GM19025 (cell line): ENCODE data around the gene ALMS1.
"Not testable (repeated sequence)": the region's sequence is repeated elsewhere in the genome, so short reads cannot be mapped to it uniquely, and the experiment has no call there.

Experiments used
- ATAC-seq: cut with Tn5 transposase; IDR thresholded peaks from one replicate; pipeline ENCODE4 v1.9.1; 2021; ENCODE audit warnings: mild to moderate bottlenecking, low read depth, moderate library complexity; ENCODE audit not compliant: unreplicated experiment

The ALMS1 gene

DNA sequence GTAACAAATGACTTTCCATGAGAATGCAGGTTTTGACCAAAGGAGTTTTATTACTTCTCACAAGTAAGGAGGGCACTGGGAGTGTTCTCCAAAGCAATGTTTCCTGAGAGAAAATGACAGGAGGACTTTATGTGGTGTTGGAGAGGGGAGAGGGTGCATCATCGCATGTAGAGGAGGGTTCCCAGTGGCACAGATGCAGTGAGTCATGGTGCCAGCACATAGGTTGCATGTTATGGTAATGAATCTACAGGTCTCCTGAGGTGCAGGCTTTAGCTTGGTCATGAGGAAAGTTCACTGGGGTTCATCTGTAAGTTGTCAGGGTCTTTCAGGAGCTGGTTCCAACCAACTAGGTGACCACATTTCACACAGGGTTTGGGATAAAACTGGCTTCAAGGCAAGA, 226.2 kb downstream of the ALMS1 start:
- no peak for ATAC-seq

DNA sequence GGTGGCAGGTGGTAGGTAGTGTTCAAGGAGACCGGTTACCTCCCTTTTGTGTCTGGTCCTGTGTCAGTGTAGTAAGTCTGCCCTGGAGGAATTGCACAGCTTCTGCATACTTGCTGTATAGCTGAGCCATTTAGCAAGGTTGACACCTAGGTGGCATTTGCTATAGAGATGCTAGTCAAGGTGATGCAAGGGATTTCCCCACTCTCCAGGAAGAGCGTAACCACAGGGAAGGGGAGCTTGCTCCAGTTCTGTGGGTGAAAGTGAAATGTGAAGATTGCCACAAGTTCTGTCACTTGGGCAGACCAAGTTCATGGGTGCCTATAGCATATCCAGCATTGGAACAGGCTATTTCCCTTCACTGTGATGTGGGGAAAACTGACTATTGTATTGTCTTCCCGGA, 228.5 kb downstream of the ALMS1 start:
- no peak for ATAC-seq

DNA sequence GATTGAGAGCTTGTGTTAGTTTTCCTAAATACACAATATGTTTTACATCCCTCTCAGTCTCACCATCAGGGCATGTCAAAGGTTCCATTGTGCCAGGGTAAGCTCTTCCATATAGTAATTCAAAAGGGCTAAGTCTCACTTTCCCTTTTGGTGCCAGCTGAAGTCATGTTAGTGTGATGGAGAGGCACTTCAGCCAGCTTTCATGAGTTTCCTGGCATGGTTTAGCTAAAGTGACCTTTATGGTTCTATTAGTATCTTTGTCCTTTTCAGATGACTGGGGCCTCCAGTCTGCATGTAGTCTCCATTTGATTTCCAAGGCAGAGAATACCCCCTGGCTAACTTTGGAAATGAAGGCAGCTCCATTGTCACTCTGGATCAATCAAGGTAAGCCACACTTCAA, 229.4 kb downstream of the ALMS1 start:
- ATAC-seq, result no peak

DNA sequence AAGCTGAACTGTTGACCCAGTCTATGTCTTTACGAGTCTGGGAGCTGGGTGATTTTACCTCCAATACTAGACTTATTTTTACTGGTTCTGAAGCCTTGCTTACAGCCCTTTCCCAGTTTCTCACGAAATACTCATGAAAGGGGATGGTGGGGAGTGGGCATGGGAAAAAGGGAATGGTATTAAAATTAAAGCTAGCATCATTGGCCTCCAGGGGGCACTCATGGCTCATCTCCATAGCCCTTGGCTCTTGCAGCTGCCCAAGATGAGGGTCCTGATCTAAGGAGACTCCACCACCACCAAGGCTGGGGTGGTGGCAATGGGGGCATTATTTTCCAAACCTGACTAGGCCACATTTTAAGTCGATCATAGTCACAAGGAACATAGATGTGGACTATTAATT, 234.3 kb downstream of the ALMS1 start:
- not testable (repeated sequence) for ATAC-seq

DNA sequence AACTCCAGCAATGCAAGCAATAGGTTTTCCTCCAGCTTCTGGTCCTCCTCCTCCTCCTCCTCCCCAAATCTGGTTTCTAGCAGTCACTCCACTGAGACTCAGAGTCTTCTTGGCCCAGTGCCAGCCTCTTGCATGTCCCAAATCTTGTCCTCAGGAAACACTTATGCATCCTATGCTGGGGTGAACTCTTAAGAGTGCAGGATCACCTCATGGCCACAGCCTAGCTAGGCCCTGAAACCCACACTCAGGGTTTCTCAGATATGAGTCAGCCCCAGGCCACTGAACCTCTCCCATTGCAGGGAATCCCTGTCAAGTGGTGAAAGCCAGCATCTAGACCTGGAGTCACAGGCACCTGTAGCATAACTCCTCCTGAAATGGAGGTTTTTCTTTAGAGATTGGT, 238.4 kb downstream of the ALMS1 start:
- ATAC-seq, result not testable (repeated sequence)

DNA sequence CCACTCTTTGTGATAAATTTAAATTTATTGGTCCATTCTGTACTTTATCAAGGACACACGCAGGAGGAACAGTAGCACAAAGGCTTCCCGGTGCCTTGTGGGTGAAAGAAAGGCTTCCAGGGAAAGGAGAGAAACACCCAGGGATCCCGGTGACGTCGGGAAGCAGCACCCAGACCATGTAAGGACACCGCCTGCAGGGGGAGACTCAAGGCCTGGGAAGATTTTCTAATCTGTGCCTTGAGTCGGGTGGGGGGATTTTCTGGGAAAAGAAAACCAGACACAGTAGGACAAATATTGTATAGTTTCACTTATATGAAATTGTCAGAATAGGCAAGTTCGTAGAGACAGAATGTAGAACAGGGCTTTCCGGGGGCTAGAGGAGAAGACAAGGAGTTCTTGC, 239.0 kb downstream of the ALMS1 start:
- ATAC-seq, result not testable (repeated sequence)

DNA sequence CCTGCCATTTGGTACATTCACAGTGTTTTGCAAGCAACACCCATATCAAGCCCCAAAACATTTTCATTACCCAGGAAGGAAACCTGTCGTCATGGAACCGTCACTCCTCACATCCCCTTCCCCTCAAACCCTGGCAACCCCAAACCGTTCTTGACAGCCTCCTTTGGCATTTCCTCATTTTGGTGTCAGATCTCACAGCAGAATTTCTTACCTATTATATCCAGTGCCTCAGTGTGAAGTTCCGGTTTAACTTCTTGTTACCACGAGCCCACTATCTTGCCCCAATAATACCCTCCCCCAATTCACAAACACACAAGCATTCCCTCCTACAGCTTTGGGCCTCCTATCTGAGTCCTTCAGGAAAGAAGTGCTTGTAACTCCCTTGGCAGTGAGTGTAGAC, 240.6 kb downstream of the ALMS1 start:
- ATAC-seq, result not testable (repeated sequence)

DNA sequence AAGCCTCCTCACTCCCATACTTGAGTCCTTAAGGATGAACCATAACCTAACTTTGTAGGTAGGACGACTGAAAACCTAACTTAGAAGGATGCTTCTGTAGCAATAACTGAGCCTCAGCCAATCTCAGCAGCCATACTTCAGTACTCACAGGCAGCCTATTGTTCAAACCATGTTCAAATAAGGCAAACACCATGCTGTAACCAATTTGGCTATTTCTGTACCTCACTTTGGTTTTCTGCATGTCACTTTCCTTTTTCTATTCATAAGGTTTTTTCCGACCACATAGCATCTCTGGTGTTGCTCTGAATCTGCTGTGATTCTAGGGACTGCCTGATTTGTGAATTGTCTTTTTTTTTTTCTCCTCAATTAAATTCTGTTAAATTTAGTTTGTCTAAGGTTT, 242.9 kb downstream of the ALMS1 start:
- peak; percentile 45 for ATAC-seq

DNA sequence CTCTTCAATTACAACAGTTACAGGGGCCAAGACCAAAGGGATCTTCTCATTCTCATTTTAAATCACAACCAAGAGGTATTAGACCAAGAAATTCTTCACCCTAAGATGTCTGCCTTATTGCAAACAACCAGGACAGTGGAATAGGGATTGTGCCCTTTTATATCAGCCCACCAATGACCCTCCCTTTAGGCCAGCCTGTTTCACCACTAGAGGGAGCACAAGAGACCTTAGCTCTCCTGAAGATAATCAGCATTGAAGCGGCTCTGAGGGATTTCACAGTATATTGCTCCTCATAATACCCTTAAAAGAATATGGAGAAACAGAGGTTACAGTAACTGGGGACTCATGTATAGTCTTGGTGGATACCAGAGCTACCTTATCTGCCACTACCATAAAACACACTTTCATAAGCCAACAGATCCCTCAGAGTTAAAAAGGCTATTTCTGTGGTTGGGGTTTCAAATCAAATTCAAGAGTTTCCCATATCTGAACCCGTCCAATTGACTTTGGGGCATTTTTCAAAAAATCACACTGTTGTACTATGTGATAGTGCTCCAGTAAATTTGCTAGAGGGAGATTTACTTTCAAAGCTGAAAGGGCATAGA, 245.1 kb downstream of the ALMS1 start:
- not testable (repeated sequence) for ATAC-seq

DNA sequence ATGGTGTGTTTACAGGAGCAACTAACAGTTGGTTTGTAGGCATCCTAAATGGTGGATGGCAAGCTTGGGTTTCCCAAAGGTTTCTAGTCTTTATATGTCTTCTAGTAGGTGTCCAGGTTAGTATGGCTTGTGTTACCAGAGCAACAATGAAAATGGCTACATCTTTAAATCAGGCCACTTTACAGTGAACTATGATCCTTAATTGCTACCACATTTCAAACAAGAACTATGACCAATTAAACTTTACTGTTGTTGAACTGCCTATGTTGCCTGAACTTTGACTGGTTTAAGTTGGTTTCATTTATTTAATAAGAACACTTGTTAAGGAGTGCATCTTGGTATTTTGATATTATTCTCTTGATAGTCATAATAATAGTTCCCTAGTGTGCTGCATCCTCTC, 251.3 kb downstream of the ALMS1 start:
- ATAC-seq, result not testable (repeated sequence)

DNA sequence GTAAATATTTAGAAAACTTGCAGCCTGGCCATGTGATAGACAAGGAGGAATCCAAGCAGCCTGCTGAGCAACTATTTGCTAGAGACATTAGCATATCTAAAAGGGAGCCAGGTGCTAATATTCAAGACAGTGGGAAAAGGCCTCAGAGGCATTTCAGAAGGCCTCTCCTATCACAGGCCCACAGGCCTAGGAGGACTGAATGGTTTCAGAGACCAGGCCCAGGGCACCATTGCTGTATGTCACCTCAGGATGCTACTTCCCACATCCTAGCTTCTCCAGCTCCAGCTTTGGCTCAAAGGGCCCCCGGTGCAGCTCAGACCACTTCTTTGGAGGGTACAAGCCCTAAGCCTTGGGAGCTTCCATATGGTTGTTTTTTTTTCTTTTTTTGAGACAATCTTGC, 252.8 kb downstream of the ALMS1 start:
- ATAC-seq, result no peak

DNA sequence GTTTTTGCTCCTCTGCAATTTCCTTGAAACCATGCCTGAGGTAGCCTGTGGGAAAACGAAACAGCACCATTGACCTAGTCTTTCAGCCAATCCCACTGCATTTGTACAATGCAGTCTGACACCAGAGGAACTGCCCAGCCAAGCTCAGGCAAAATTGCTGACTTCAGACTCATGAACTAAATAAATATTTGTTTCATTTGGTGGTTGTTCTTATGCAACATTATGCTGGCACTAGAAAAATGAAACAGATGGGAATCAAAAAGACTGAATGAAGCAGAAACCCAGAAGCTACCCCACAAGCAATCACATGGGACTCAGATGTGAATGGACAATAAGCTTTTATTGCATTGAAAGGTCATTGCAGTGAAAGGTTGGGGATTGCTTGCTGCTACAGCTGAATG, 254.9 kb downstream of the ALMS1 start:
- ATAC-seq, result no peak

DNA sequence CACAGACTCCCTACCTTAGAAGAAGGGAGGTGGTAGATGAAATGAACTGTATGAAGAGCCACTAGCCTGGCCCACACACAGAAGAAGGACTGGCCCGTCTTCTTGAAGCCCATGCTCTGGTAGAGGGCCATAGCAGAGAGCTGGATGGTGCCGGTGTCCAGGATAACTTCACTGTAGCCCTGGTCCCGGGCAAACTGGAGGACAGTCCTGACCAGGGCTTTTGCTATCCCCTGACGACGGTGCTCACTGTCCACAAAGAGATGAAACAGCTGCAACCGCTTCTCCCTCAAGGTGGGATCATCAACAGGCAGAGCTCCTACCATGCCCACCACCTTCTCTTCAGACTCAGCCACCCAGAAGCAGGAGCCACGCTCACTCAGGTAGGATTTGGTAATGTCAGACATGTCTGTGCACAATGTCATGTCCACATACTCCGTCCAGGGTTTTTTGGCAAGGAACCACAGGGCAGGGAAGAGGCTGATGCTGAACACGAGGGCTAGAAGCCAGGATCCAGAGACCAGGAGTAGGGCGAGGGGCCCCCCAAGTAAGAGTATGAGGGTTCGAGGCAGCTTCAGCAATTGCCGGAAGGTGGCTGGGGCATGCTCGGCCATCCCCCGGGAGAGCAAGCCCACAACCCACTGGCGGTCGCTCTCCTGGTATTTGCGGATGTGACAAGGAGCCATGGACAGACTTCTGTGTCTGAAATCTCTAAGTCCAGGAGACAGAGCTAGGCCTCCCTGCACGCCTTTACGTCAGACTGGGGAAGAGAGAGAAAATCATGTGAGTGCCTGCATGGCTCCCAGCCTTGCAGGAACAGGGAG, 255.5 kb downstream of the ALMS1 start:
- no peak for ATAC-seq

DNA sequence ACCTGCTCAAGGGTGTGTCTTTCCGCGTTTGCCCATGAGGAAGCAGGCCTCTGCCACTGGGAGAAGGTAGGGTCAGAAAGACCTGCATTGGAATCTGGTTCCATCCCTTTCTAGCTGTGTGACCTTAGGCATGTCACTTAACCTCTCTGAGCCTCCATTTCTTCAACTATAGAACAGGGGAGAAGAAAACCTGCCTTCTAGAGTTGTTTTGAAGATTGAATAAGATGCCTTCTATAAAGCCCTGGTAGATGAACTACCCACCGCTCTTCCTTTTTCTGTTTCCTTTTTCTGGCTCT, 256.1 kb downstream of the ALMS1 start:
- ATAC-seq, result no peak

DNA sequence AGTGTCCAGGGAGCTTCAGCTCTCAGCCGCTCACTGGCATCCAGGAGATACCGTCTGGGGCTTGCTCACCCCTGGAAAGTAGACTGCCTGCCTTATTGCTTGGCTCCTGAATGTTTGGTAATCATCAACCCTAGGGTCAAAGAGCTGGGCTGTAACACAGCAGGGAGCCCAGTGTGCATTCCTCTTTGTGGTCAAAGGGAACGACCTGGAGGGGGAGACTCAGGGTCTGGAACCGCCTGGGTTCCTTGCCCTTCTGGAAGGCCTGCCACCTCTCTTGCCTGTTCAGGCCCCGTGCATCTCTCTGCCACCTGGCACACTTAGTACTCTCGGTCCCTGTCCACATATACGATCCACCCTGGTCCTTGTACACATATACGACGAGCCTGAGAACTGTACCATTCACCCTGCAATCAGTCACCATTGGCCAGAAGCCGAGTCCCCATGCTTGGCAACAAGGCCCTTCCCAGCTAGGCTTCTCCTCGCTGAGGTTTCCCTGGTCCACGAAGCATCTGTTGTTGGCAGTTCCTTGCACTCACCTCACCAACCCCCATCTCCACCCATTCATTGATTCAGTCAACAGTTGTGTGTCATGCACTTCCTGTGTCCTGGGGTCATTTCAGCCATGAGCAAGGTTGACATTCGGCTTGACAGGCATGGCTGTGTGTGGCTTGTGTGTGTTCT, 256.8 kb downstream of the ALMS1 start, which contains the start of gene NAT8:
TSS of gene NAT8 (minus strand) at position 85 of the 681 bp plus-strand sequence. CDS start 794 bp downstream, outside the sequence.
- ATAC-seq, result no peak

DNA sequence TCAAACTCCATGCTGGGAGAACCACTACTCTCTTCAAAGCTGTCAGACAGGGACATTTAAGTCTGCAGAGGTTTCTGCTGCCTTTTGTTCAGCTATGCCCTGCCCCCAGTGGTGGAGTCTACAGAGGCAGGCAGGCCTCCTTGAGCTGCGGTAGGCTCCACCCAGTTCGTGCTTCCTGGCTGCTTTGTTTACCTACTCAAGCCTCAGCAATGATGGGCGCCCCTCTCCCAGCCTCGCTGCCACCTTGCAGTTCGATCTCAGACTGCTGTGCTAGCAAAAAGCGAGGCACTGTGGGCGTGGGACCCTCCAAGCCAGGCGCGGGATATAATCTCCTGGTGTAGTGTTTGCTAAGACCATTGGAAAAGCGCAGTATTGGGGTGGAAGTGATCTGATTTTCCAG, 262.1 kb downstream of the ALMS1 start:
- ATAC-seq, result not testable (repeated sequence)

DNA sequence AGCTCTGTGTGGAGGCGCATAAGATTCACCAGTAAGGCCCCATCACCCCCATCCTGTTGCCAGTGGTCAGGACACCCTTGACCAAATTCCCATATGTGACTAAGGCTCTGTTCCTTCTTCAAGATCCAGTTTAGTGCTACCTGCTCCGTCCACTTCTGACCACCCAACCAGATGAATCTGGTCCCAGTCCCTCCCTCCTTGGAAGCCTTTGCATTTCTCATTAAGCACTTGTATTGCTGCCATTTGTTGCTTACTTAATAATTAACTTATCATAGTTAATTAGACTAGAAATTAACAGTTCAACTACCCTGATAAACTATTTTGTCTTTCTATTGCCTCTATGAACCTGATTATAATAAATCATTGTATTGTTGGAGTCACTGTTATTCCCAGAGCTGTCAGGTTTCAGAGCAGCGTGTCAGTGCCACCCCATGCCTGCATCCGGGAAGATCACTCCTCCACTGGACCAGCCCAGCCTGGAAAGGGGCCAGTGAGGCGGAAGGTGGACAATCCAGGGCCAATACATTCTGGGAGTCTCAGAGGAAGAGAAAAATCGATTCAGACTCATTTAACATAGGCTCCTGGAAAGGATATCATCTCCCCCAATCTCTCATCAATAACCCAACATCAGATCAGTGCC, 266.1 kb downstream of the ALMS1 start:
- ATAC-seq, result no peak

DNA sequence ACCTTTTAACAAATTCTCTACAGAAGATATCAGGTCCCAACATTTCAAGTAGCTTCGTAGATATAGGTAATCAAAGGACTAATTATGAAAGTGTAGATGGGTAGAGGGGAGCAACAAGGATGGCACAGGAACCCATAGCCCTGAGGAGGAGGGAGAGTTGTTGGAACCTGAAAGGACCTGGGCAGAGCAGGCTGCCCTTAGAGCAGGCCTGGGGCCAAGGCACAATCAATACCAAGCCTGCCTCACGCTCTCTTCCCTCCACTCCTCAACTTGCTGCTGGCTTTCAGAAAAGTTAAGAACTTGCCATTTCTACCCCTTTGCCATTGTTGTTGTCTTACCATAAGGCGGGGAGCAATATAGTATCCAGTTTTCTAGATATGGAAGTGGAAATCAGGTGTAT, 266.7 kb downstream of the ALMS1 start:
- no peak for ATAC-seq

DNA sequence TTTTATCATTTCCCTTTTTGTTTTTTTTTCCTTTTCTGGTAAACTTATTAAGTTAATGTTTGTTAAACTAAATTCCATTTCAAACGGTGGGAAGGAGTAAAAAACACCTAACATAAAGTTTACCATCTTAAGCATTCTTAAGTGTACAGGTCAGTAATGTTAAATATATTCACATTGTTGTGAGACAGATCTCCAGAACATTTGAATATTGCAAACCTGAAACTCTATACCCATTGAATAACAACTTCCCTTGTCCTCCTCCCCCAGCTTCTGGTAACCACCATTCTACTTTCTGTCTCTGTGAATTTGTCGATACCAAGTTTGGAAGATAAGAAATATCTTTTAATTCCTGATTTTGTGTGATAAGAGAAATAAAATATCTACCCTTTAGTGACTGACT, 268.5 kb downstream of the ALMS1 start:
- no peak for ATAC-seq
